Kidney glomerular epithelial cell (primary cell): ENCODE measurements around the gene THSD4.

Source experiments
- DNase-seq: peaks from one replicate; lab custom pipeline; 2025; lab: John Stamatoyannopoulos, UW

Gene THSD4

GRCh38 chr15:71809346-71809745 lies 694.1 kb downstream of the THSD4 start:
- DNase-seq = no peak

- DNase-seq = no peak
Observed at GRCh38 chr15:71810256-71811035, 695.2 kb downstream of the THSD4 start, which contains the start of gene NR2E3. NR2E3 (plus strand) TSS chr15:71810554; CDS start chr15:71810744, 190 bp downstream.

GRCh38 chr15:71811036-71811736 lies 695.9 kb downstream of the THSD4 start:
- DNase-seq = no peak

GRCh38 chr15:71811752-71812735 lies 696.8 kb downstream of the THSD4 start:
- no peak for DNase-seq

- DNase-seq = no peak
Observed at GRCh38 chr15:71812966-71813722, 697.9 kb downstream of the THSD4 start.

- no peak for DNase-seq
Observed at GRCh38 chr15:71813723-71814470, 698.6 kb downstream of the THSD4 start.

- DNase-seq = no peak
Observed at GRCh38 chr15:71815301-71815700, 700.0 kb downstream of the THSD4 start.

- no peak for DNase-seq
Observed at GRCh38 chr15:71817351-71817750, 702.1 kb downstream of the THSD4 start.

GRCh38 chr15:71820127-71820526 lies 704.9 kb downstream of the THSD4 start:
- DNase-seq = no peak

GRCh38 chr15:71821547-71822129 lies 706.4 kb downstream of the THSD4 start:
- DNase-seq = no peak

GRCh38 chr15:71822890-71823630 lies 707.8 kb downstream of the THSD4 start:
- no peak for DNase-seq

- no peak for DNase-seq
Observed at GRCh38 chr15:71823801-71824200, 708.5 kb downstream of the THSD4 start.

GRCh38 chr15:71825021-71825730 lies 709.9 kb downstream of the THSD4 start:
- DNase-seq = no peak

GRCh38 chr15:71826196-71826595 lies 710.9 kb downstream of the THSD4 start:
- no peak for DNase-seq

- no peak for DNase-seq
Observed at GRCh38 chr15:71830981-71831380, 715.7 kb downstream of the THSD4 start.
